H1 (cell line): Measurements from ENCODE around the gene KDM8. TPM values are rescaled to one million over a fixed set of nuclear protein-coding genes. Genes with fewer than 3 reads are reported as not detected.

Source experiments
- CHD7 ChIP-seq: fragments of 300-600 bp; sonication (generic); IDR thresholded peaks from 2 replicates; pipeline ENCODE4 v1.7.1; 2012; ENCODE audit warnings: low read length, moderate library complexity, mild to moderate bottlenecking, inconsistent platforms; ENCODE audit not compliant: insufficient replicate concordance
- HDAC6 ChIP-seq: IDR thresholded peaks from one replicate; pipeline ENCODE4 v1.7.1; 2012; ENCODE audit warnings: low read depth, mild to moderate bottlenecking, inconsistent platforms, low read length, moderate library complexity
- KDM1A ChIP-seq: fragments of 200-600, 300-600 bp; sonication (generic); IDR thresholded peaks from 2 replicates; pipeline ENCODE4 v1.7.1; 2016; ENCODE audit warnings: mild to moderate bottlenecking, low read length, borderline replicate concordance
- KDM4A ChIP-seq: IDR thresholded peaks from one replicate; pipeline ENCODE4 v1.7.1; 2012; ENCODE audit warnings: low read depth, mild to moderate bottlenecking, moderate library complexity, low read length, inconsistent platforms; ENCODE audit not compliant: severe bottlenecking
- POLR2A ChIP-seq, 2 experiments: IDR thresholded peaks; 1 replicate in 1 of 2; 2 replicates in 1 of 2; pipeline ENCODE4 v1.6.1; 2011; ENCODE audit warnings: low read depth in 2 of 2, low read length in 2 of 2, mild to moderate bottlenecking in 2 of 2; ENCODE audit errors: control extremely low read depth in 1 of 2
- RBBP5 ChIP-seq: IDR thresholded peaks from 2 replicates; pipeline ENCODE4 v1.7.1; 2012; ENCODE audit warnings: low read depth, mild to moderate bottlenecking, inconsistent platforms, low read length, moderate library complexity, borderline replicate concordance
- SIX5 ChIP-seq: IDR thresholded peaks from 2 replicates; pipeline ENCODE4 v1.6.1; 2011; ENCODE audit warnings: mild to moderate bottlenecking, low read depth, low read length
- TAF7 ChIP-seq: optimal IDR thresholded peaks from 2 replicates; pipeline ENCODE3; 2011; ENCODE audit warnings: low read depth, mild to moderate bottlenecking, inconsistent platforms, low read length, moderate library complexity, borderline replicate concordance
- TCF12 ChIP-seq: IDR thresholded peaks from 2 replicates; pipeline ENCODE4 v1.6.1; 2011; ENCODE audit warnings: low read depth, mild to moderate bottlenecking, low read length
- USF2 ChIP-seq: IDR thresholded peaks from 2 replicates; pipeline ENCODE4 v1.6.1; 2011; ENCODE audit warnings: low read length, improper control_type of control experiment
- polyA plus RNA-seq, 7 experiments: library from polyadenylated mRNA; depleted of rRNA in 3 of 7; stranded (reverse) in 5 of 7; unstranded in 2 of 7; fragments of >200 nt in 5 of 7; fragments of 200-250 nt in 2 of 7; gene quantifications; 1 replicate in 5 of 7; 2 replicates in 1 of 7; 4 replicates in 1 of 7; pipeline versions ENCODE4 v1.2.1 to v1.2.3, GENCODE V29; 2011 to 2013; ENCODE audit warnings: missing spikeins in 2 of 7, mixed read lengths in 2 of 7
- total RNA-seq: library from RNA; stranded (reverse); fragmentation: NEBNext Ultra II Directional; extraction: Animal tissue kit (Norgen Biotek cat#: 25700); gene quantifications from 2 replicates; pipeline ENCODE4 v1.2.1, GENCODE V29; 2021

The KDM8 gene
- total and polyA plus RNA-seq, 2 of the 8 experiments (the other 6 are each of a cell fraction or from before 2014, with no cell fraction given), result 10.3 to 12.8 TPM

DNA sequence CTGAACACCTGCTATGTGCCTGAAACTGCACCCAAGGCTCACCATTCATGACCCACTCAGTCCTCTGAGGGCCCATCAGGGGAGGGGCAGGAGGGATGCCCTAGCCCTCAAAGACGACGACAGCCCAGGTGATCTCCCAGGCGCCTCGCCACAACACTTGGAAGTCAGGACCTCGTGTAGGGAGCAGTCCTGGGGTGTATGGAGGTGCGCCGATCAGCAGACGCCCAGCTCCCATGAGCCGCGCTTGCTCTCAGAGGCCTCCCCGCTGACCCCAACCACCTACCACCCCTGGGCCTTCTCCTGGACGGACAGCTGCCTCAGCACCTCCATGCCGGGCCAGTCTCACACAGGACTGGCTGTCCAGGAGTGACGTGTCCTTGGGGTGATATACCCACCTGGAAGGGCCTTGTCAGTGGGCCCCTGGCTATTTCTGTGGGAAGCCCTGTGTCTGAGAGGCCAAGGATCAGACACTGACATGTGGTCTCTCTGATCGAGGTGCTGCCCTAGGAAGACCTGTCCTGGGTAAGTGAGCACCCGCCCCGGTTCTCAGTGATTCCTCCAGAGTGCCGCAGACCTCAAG is 26.7 kb downstream of the KDM8 start (continued):
- TF ChIP-seq CHD7, result no peak
- no peak for TF ChIP-seq HDAC6
- TF ChIP-seq KDM4A, result no peak
- no peak for TF ChIP-seq TCF12
- no peak for TF ChIP-seq KDM1A
- no peak for TF ChIP-seq TAF7
- TF ChIP-seq RBBP5, result no peak
- no peak for TF ChIP-seq POLR2A (IDR thresholded peaks at IDR 0.05; ENCODE audit: control extremely low read depth in 1 of 2, low read depth in 2 of 2, low read length in 2 of 2)
- TF ChIP-seq SIX5, result no peak
- TF ChIP-seq USF2, result no peak
